NOMO-1 (cell line): ENCODE data around the gene DNTT.
A peak's percentile ranks its signal among the peaks of the same experiment; 100 is the strongest.

Source experiments
- DNase-seq, 2 experiments: peaks; one replicate each; lab custom pipeline; 2025; ENCODE audit not compliant: unreplicated experiment in 2 of 2; lab: John Stamatoyannopoulos, UW

DNTT gene

DNA sequence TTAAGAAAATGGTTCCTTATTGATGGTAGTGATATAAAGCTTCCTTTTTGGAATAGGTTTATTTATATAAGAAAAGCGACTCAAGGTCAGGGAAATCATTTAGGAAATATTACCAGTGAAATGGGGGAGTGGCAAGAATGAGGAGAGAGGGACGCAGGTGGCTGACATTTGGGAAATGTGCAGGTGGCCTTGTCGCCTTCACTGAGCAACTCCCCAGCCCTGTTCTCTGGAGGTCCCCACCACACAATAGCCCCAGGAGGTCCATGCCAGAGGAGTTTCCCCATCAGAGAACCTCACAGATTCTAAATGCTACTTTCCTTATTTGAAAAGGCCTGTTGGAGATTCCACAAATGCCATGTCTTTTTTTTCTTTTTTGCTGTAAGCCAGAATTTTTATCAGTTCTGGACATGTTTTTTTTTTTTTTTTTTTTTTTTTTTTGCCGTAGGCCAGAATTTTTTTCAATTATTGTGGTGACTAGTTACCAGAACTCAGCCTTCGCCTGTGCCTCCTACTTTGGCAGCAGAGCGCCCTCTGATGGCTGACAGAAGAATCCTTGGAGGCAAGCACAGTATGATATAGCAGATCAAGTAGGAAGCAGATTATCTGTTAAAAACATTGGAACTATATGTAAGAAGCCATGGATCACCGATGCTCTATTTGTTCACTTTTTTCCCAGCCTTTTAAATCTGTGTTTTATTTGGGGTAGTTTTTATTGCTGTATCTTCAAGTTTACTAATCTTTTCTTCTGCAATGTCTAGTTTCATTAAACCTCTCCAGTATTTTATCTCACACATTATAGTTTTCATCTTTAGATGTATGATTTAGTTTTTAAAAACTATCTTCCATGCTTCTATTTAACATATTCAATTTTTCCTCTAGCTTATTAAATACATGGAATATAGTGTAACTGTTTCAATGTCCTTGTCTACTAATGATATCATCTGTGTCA, 36.0 kb downstream of the DNTT start:
- DNase-seq: peak; percentile 16 to 74

DNA sequence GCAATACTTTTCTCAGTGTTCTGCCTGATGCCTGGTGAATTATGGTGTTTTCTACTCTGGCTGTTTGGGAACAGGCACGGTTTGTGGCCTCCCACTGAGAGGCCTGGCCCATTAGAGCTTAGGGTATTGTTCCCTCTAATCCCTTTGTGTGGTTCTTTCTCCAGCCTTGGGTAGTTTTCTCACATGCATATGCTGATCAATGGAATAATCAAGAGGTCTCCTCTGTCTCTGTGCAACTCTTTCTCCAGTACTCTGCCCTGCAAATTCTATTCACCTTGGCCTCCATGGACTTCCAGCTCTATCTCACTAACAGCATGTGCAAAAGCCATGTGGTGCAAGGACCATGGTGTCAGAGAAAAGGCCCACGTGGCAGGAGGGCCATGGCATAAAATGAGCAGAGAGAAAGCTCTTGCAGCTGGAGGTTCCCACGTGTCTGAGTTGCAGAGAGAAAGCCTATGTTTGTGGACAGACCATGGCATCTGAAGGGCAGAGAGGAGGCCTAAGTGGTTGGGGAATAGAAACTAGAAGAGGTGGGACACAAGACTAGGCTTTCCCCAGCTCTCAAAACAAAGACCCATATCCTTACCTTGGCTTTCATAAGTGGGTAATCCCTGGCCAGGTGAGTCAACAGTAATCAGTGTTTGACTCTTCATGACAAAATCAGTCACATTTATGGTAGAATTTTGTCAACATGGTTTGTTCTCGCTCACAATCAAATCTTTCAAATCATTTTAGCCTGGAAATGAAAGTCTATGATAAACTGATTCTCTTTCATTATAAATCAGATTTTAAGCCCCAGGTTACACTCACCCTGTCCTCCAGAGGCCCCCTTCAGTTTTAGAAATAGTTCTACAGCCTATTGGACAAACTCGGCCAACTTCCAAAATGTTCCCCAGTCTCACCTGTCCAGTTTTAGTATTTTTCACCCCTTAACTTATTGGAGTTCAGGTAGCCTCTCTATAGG, 37.3 kb downstream of the DNTT start:
- no peak for DNase-seq

DNA sequence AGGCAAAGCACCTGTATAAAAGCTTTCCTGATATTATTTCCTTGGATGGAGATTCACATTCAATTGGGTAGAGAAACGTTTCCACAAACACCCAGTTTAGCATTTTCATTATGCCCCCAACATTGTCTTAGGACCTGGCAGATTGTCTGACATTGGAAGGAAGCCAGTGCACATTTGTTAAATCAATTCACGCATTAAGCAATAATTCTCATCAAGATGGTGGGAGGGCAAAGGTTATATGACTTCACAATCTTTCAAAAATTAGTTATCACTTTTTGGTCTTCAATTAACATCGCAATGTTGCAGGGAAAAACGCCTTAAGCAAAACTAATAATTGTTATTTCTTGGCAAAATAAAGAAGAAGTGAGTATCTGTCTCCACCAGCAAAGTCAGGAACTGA, 38.2 kb downstream of the DNTT start:
- DNase-seq: no peak

DNA sequence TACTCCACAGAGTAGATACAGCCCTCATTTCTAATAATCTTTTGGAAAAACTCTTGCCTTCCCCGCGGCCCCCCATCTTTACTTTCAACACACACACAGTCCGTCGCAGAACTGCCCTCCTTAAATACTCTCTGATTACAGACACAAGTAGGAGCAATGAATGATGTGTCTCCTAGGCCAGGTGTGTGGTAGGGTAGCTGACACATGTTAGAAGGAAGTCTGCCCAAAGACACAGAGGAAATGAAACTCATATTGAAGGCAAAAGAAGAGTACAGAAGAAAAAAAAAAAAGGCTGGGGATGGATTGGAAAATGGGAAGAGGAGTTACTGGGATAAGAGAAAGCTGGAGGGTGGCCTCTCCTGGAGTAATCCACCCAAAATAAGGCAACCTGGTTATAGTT, 39.9 kb downstream of the DNTT start:
- no peak for DNase-seq

DNA sequence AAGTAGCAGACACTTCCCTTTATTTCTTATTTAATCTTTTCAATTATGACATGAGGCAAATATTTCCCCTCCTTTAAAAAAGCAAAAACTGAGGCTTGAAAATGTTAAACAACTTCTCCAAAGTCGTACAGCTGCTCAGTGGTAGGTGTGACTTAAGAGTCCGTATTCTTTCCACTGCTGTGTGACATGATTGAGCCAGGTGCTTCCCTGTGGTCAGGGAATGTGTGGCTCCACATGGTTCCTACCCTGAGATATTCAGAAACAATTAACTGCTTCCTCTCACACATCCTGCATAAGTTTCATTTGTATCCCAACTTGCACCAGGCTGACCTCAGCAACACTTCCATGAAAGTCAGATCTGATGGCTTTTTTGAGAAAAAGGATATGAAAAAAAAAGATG, 41.0 kb downstream of the DNTT start:
- DNase-seq: no peak

DNA sequence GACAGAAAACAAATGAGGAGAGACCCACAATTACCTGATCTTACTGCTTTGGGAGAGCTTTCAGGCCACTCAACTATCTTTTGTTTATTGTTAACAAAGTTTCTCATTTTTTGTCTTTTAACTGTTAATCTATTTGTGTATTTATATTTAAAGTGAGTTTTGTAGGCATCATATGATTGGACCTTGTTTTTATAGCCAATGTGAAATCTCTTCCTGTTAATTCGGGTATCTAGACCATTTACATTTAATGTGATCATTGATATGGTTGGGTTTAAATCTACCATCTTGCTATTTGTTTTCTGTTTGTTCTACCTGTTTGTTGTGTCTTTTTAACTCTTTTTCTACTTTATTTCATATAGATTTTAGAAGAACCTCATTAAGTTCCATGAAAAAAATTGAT, 42.1 kb downstream of the DNTT start:
- DNase-seq: no peak

DNA sequence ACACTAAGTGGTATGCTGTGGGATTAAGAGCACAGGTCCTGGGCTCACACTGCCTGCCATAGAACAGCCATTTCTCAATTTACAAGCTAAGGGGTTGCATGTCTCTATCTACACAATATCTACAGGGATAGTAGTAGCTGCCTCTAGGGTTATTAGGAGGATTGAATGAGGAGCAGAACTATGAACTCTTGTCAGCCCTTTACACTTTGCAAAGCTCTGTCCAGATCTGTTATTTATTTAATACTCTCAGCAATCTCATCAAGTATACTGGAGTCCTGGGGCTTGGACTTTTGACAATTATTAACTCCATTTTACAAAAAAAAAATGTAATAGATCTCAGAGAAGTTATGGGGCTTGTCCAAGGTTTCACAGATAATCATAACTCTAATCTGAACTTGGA, 47.8 kb downstream of the DNTT start:
- no peak for DNase-seq

DNA sequence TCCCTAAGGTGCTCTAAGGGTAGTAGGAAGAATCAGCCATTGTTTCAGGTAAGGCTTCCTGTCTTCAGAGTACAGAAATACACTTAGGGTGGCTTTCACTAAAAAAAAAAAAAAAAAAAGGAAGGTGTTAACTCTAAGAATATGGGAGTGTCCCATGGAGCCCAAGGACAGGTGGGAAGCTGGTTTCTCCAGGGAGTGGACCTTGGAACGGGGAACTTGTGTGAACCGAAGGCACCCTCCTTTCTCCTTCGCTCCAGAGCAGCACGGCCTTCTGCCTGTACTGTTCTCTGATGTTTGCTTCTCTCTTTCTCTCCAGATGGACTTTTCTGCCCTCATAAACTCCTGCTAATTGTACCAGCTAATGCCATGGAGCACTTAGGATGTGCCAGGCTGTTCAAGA, 48.3 kb downstream of the DNTT start:
- no peak for DNase-seq

DNA sequence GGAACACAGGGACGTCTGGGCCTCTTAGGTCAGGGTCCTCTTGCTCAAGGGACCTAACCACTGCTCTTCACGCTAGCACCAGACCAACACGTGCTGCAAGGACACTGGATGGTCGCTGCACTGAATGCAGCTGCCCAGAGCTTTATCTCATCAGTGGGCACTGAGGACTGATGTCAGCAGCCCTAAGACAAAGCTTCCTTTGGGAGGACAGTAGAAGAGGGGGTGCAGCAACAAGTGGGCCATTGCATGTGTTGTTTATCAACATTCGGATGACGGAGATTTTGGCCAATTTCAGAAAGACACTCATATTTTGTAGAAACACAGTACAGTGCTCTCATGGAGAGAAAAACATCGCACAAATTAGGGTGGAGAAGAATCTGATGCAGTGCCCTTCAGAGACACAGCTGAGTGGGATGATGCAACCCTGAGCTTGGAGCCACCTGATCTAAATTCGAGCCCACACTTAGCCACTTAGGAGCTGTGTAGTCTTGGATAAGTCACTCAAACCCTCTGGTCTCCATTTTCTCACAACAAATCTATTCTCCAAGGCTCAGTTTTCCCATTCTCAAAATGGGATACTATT, 52.9 kb downstream of the DNTT start:
- DNase-seq: no peak

DNA sequence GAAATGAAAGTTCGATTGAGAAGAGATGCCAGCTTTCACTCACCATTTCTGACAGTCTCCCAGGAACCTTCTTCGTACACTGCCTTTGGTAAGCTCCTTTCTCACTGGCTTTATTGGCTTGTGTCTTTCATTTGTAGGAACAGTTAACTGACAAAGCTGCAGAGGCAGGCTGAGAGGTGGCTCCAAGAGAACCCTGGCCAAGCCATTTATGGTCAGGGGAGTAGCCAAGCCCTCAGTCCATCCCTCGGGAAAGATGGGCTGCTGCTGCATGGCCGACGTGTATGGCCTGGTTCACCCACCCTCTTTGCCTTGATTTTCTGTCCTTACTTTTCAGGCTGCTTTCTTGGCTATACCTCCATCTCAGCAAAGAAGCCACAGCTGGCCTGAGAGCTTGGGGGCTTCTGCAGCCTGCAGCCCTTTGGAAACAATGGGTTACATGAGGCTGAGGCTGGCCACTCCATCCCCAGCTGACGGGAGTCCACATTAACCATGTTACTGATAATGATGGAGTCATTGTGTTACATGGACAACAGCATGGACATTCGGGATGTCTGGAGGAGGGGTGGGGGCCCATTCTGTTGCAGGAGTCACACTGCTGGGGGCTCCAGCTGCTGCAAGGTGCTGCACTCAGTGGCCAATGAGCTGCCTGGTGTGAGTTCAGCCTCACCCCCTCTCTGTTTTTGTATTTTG, 54.8 kb downstream of the DNTT start, which contains the start of gene OPALIN:
TSS of gene OPALIN (minus strand) at position 152 of the 690 bp plus-strand sequence. CDS start at position 46, 106 bp downstream.
- no peak for DNase-seq

DNA sequence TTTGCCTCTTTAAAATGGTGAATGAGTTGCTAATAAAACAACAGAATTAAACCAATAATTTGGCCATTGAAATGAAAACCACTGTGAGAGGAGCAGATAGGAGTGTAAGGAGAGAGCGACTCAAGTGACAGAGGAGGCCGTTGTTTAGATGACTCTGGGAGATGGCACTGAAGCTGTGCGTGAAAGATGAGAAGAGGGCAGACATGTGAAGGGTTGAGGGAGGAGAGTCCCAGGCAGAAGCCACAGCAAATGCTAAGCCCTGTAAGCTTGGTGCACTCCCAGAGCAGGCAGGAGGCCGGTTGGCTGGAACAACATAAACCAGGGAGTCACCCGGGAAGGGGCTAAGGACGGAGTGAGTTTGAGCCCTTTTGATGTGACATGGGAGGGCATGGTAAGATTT, 55.4 kb downstream of the DNTT start:
- no peak for DNase-seq

DNA sequence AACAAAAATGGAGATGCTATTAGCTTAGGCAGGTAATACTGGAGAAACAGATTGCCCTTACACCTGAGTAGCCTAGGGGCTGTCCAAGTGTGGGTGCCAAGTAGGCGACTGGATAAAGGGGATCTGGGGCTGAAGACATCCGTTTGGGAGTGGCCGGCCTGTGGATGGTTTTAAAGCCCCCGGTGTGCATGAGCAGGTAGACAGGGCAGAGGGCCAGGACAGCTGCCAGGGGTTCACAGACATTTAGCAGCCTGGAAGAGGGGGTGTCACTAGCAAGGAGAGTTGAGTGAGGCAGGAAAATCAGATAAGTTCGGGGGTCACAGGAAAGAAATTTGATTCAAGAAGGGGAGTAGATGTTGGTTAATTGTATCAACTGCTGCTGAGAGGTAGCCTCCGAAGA, 56.1 kb downstream of the DNTT start:
- no peak for DNase-seq

DNA sequence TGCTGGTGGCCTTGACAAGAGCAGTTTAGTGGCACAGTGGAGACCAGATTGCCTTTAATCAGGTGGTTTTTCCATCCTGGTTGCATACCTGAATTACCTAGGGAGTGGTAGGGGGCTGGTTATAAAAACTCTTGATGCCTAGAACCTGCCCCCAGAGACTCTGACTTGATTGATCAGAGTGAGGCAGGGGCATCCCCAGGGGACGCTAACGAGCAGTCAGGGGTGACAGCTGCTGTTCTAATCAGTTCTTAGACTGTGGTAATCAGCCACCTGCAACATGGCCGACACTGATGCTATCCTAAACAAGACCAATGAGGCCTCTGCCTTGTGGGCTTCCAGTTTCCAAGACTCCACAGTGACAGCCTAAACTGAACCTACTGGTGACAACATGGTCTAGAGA, 56.5 kb downstream of the DNTT start:
- no peak for DNase-seq

DNA sequence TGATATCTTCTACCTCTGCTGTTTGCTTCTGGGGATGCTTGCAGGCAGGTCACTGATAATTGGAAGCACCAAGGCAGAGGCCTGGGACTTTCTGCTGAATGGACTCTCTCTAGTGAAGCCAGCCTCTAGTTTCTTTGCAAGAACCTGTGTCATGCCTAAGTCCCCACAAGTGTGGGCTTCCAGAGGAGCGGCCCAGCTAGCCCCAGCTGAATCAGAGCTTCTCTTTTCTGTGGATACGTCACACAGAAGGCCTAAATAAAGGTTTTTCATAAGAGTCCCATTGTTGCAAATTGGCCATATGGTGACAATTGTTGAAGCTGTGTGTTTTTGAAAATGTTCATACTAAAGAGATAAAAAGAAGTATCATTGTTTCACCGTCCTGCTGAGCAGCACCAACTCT, 61.3 kb downstream of the DNTT start:
- DNase-seq: no peak

DNA sequence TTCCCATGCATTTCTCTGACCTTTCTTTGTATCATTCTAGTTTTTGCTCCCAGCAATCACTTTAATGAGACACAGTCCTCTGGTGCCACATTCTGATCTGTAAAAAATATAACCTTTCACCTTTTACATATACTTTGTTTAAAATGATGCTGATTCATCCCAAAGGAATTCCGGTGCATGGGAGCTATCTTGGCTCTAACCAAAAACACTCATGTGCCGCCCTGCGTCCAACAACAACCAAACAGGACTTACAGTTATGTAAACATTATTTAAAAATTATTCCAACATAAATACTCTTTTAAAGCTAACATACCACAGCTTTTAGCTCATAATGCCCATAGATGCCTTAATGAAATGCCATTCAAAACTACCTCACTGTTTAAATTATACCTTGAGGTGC, 62.3 kb downstream of the DNTT start:
- DNase-seq: no peak

DNA sequence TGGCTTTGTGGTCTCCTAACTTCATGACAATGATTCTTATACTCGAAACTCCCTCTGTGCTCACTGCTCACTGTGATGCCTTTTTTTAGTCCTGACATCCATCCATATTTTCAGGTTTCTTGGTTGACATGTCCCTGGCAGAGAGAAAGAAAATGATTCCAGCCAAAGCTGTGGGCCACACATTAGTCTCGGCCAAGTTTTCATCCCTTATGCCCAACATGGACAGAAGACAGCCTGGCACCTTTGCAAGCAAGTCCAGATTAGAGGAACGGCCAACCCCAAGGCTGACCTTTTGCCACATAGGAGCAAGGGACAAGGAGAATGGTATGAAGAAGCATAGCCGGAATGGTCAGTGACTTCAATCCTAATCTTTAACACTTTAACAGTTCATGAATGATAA, 63.2 kb downstream of the DNTT start:
- DNase-seq: no peak

DNA sequence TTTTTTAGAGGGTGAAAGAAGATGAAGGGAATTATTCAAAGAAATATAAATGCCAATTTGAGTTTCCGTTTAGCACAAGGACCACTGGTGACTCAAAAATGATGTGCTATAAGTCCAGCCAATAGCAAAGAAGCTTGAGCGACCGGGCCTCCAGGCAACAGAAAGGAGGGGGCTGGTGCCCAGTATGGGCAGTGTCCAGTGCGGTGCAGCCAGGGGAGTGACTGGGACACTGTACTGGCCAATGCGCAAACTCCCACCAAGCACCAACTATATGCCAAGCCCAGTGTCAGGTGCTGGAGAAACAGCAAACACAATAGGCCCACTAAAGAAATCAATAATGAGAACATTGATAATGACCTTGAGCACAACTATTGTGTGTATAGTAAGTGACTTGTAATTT, 64.7 kb downstream of the DNTT start:
- DNase-seq: no peak

DNA sequence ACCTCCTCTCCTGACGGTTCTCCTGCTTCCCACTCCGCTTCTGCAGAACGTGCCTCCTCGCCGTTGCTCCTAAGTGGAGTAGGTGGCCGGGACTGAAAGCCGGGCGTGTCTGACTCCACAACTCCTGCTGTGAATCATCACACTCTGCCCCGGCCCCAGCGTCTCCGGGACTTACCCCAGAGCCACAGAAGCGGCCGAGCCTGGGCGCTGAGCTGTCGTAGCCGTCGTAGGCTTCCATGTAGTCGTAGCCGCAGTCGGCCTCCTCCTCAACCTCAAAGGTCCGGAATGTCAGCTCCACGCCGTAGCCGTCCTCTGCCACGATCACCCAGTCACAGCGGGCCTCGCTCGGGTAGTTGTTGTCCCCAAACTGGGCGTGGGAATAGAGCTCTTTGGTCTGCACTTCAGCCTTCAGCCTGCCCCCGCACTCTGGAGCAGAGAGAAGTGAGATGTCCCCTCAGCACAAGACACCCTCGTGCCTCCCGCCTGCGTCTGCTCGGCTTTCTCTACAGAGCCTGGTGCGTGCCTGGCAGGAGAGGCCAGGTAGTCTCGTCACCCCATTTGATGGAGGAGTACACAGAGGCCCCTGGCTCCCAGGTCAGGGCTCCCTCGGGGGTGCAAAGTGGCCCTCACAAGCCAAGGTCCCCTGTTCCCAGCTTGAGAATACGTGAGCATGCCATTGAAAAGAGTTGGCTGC, 65.8 kb downstream of the DNTT start:
- DNase-seq: no peak

DNA sequence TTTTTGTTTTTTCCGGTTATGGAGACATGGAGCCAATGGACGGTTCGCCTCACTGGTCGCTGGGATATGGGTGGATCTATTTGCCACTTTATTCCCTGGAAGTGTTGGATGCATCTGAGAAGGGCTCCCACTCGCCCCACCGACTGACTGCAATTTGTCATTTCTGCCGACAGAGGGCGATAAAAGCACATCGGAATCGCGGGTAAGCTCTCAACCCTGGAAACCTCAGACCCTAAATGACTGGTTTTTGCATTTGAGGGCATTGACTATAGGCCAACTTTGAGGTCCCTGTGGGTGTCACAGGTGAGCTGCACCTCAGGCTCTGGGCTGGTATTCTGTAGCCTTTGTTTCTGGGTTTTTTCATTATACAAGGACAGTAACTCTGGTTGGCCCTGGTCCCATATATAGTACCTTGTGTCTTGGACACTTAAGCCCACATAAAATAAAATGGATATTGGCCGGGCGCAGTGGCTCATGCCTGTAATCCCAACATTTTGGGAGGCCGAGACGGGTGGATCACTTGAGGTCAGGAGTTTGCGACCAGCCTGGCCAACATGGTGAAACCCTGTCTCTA, 66.4 kb downstream of the DNTT start:
- DNase-seq: peak; percentile 38 to 40

DNA sequence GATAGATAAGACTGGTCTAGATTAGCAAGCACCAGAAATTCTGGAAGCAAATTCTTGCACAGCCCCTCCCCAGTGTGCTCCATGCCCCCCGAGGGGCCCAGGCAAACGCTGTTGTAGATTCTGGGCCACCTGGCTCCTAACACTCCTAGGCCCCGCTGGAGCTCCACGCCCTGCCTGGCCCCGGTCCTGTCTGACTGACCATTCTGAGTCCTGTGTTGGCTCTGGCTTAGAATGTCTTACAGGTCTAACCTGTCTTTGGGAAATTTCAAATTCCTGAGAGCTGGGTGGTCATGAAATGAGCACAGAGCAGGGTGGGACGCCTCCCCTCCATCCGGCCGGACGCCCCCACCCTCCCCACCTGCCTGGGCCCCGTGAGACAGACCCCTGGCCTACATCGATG, 67.1 kb downstream of the DNTT start:
- no peak for DNase-seq
